ENCODE data around the gene LRSAM1.

GRCh38 chr9:127422133-127422782 is 29.1 kb upstream of the LRSAM1 start:
- TF ChIP-seq CTCF (optimal IDR thresholded peaks at IDR 0.05 in 1 of 3, IDR thresholded peaks at IDR 0.05 in 1 of 3, conservative IDR thresholded peaks at IDR 0.05 in 1 of 3; ENCODE audit: extremely low read depth in 1 of 3, insufficient read depth in 2 of 3, low read length in 3 of 3): no peak
- TF ChIP-seq EZH2 (IDR thresholded peaks at IDR 0.05; ENCODE audit: low read length): no peak
